Measurements from ENCODE around the gene PITRM1.

DNA sequence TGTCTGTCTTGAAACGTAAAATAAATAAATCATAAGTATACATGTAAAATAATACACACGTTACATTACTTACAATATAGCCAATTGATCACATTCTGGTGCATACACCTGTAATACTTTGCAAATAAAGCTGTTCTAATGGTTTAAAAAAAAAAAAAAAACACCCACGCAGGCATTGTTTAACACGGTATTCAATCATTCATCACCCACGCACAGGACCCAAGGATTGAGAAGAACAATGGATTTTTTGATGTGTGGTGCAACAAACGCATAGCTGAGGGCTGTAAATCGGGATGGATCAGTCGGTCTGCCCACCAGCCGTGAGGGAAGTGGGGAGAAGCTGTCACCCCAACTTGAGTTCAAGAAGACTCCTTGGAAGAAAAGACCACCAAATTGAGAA is 8.7 kb downstream of the PITRM1 start:
- TF ChIP-seq EP300 (IDR thresholded peaks at IDR 0.05) (no peak), POLR2A (IDR thresholded peaks at IDR 0.05; ENCODE audit: low read length) (no peak), USF2 (IDR thresholded peaks at IDR 0.05) (no peak), MAX (IDR thresholded peaks at IDR 0.05) (no peak), TP53 (CRISPR knock-in tag; IDR thresholded peaks at IDR 0.05) (no peak), NR3C1 (IDR thresholded peaks at IDR 0.05) (no peak), RAD21 (conservative IDR thresholded peaks at IDR 0.05 in 1 of 2, IDR thresholded peaks at IDR 0.05 in 1 of 2) (no peak), RFX5 (IDR thresholded peaks at IDR 0.05) (no peak), REST (IDR thresholded peaks at IDR 0.05) (no peak)
- TF ChIP-seq, protein P1, sequence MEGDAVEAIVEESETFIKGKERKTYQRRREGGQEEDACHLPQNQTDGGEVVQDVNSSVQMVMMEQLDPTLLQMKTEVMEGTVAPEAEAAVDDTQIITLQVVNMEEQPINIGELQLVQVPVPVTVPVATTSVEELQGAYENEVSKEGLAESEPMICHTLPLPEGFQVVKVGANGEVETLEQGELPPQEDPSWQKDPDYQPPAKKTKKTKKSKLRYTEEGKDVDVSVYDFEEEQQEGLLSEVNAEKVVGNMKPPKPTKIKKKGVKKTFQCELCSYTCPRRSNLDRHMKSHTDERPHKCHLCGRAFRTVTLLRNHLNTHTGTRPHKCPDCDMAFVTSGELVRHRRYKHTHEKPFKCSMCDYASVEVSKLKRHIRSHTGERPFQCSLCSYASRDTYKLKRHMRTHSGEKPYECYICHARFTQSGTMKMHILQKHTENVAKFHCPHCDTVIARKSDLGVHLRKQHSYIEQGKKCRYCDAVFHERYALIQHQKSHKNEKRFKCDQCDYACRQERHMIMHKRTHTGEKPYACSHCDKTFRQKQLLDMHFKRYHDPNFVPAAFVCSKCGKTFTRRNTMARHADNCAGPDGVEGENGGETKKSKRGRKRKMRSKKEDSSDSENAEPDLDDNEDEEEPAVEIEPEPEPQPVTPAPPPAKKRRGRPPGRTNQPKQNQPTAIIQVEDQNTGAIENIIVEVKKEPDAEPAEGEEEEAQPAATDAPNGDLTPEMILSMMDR (IDR thresholded peaks at IDR 0.05), result no peak
- TF ChIP-seq, protein P2, sequence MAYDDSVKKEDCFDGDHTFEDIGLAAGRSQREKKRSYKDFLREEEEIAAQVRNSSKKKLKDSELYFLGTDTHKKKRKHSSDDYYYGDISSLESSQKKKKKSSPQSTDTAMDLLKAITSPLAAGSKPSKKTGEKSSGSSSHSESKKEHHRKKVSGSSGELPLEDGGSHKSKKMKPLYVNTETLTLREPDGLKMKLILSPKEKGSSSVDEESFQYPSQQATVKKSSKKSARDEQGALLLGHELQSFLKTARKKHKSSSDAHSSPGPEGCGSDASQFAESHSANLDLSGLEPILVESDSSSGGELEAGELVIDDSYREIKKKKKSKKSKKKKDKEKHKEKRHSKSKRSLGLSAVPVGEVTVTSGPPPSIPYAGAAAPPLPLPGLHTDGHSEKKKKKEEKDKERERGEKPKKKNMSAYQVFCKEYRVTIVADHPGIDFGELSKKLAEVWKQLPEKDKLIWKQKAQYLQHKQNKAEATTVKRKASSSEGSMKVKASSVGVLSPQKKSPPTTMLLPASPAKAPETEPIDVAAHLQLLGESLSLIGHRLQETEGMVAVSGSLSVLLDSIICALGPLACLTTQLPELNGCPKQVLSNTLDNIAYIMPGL (CRISPR knock-in tag; IDR thresholded peaks at IDR 0.05; ENCODE audit: borderline replicate concordance), result no peak
